Measurements from ENCODE around the gene RBM4. TPM values are rescaled to one million over a fixed set of nuclear protein-coding genes. Genes with fewer than 3 reads are reported as not detected.
A peak's percentile ranks its signal among the peaks of the same experiment; 100 is the strongest.

Gene RBM4
- total and polyA plus RNA-seq, 2 of the 4 experiments (the other 2 are of a cell fraction) = 165 to 198 TPM

- no peak overlapping the region for H4K91ac ChIP-seq (ENCODE audit: insufficient read depth, low read depth, low read length)
- intact Hi-C loops (cut with micrococcal nuclease) (no loop called here), in situ Hi-C loops (cut with MboI; ENCODE audit: low sequenced_read_pairs) (loop anchor here (5.0 kb wide), 2 partner anchors 140 to 285 kb away; partner anchors contain the start of gene C11orf86), dilution Hi-C loops (cut with HindIII; ENCODE audit: low sequenced_read_pairs, unreplicated experiment) (no loop called here)
- no peak overlapping the region for H3K27ac ChIP-seq (ENCODE audit: insufficient read depth, low read length)
- TF ChIP-seq MAZ (IDR thresholded peaks at IDR 0.05; ENCODE audit: borderline replicate concordance, low read depth, low read length) (no peak), BHLHE40 (IDR thresholded peaks at IDR 0.05; ENCODE audit: low read depth, low read length) (no peak), POLR2A (IDR thresholded peaks at IDR 0.05; ENCODE audit: low read depth, low read length) (no peak), ELK1 (IDR thresholded peaks at IDR 0.05; ENCODE audit: borderline replicate concordance, low read depth, low read length) (no peak), CEBPB (IDR thresholded peaks at IDR 0.05; ENCODE audit: low read depth, low read length) (no peak), MAFK (IDR thresholded peaks at IDR 0.05; ENCODE audit: low read depth, low read length) (no peak), CTCF (conservative IDR thresholded peaks at IDR 0.05; ENCODE audit: low read depth, low read length) (no peak), RCOR1 (IDR thresholded peaks at IDR 0.05; ENCODE audit: insufficient replicate concordance, low read length) (no peak), NFE2L2 (IDR thresholded peaks at IDR 0.05; ENCODE audit: low read depth, low read length) (no peak)
- TF ChIP-seq, protein P1, sequence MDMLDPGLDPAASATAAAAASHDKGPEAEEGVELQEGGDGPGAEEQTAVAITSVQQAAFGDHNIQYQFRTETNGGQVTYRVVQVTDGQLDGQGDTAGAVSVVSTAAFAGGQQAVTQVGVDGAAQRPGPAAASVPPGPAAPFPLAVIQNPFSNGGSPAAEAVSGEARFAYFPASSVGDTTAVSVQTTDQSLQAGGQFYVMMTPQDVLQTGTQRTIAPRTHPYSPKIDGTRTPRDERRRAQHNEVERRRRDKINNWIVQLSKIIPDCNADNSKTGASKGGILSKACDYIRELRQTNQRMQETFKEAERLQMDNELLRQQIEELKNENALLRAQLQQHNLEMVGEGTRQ (IDR thresholded peaks at IDR 0.05; ENCODE audit: low read depth, low read length) = no peak
- WGBS, 2 experiments (ENCODE audit: extremely low coverage in 2 of 2, insufficient read length in 1 of 2) = 90% methylated on average over 16 of the region's 18 CpGs; no CpG with 5 or more reads in 1 of the 2 experiments
- peak overlapping the region; percentile 23 for H2AFZ ChIP-seq (replicated peaks; ENCODE audit: low read length, poor library complexity)
- no peak overlapping the region for H3K14ac ChIP-seq (replicated peaks; ENCODE audit: low read depth, low read length)
- H2BK120ac ChIP-seq (ENCODE audit: low read depth, low read length) = no peak overlapping the region
- H2BK5ac ChIP-seq (ENCODE audit: low read depth, low read length, poor library complexity, severe bottlenecking) = no peak overlapping the region
- H2BK15ac ChIP-seq (ENCODE audit: low read depth, low read length) = no peak overlapping the region
- H3K27me3 ChIP-seq (ENCODE audit: control insufficient read depth, insufficient read depth, low read length) = no peaks in the 10 kb centered on the region; the same call in 1 of the 2 replicates
- H3K56ac ChIP-seq (ENCODE audit: extremely low read depth, insufficient read depth, low read length) = no peak overlapping the region
- no peak overlapping the region for H4K5ac ChIP-seq (ENCODE audit: low read depth, low read length)
- H2BK20ac ChIP-seq (ENCODE audit: low read depth, low read length) = no peak overlapping the region
- H4K8ac ChIP-seq (ENCODE audit: low read depth in 2 of 2, low read length in 2 of 2) = no peak overlapping the region
- no peak overlapping the region for H3K9ac ChIP-seq (ENCODE audit: low read depth, low read length)
- no peak overlapping the region for H3K4me3 ChIP-seq (ENCODE audit: insufficient read depth, low read depth, low read length)
- H3K4me2 ChIP-seq (ENCODE audit: low read depth, low read length) = no peak overlapping the region
- no peaks in the 10 kb centered on the region; the same call in 1 of the 2 replicates for H4K20me1 ChIP-seq (ENCODE audit: insufficient read depth, low read length)
- no peaks in the 10 kb centered on the region for H3K9me3 ChIP-seq (ENCODE audit: control insufficient read depth, insufficient read depth, low read length)
- CTCF ChIA-PET = no interaction called here
- no peaks in the 10 kb centered on the region for H3K9me1 ChIP-seq (ENCODE audit: insufficient read depth, low read length)
- H3K36me3 ChIP-seq (ENCODE audit: control insufficient read depth, insufficient read depth, low read length) = no peaks in the 10 kb centered on the region
- no peak overlapping the region for H2AK9ac ChIP-seq (replicated peaks; ENCODE audit: low read depth, low read length, poor library complexity)
- no peak for DNase-seq
- H3K4ac ChIP-seq (ENCODE audit: low read depth, low read length) = no peak overlapping the region
- H3K4me1 ChIP-seq (ENCODE audit: control insufficient read depth, insufficient read depth, low read length) = no peaks in the 10 kb centered on the region
- no peak for ATAC-seq (ENCODE audit: low read depth)
- no TSS peak for BruUV-seq (replicated peaks)
- no peaks in the 10 kb centered on the region for H3K79me1 ChIP-seq (ENCODE audit: low read depth in 1 of 2, low read length in 2 of 2)
- H2AK5ac ChIP-seq (ENCODE audit: low read depth, low read length) = no peak overlapping the region
- no peak overlapping the region for H3K23ac ChIP-seq (ENCODE audit: low read depth, low read length)
- H3K18ac ChIP-seq (ENCODE audit: low read depth, low read length) = no peak overlapping the region
- POLR2A ChIA-PET (ENCODE audit: unreplicated experiment) = interaction anchor here (0.6 kb wide), 1 partner anchor 142 kb away, joined by 3 read pairs; no protein-coding TSS in a partner anchor
These were observed 53.9 kb downstream of the RBM4 start for GRCh38 chr11:66692446-66692845.
